ACHN (cell line): ENCODE measurements around the gene HP1BP3.
A peak's percentile ranks its signal among the peaks of the same experiment; 100 is the strongest.

Experiments used
- DNase-seq: peaks from one replicate; pipeline ENCODE4 v3.0.0-alpha.2; 2015
- in situ Hi-C: cut with HindIII; loops from 2 replicates; pipeline ENCODE4 v1.10.0; 2017; ENCODE audit warnings: low sequenced_read_pairs, low pct_ligation_motif_present, low pct_unique_long_range_greater_than_20kb

Gene HP1BP3

GRCh38 chr1:20701847-20702246 lies 85.3 kb downstream of the HP1BP3 start:
- DNase-seq: no peak
- in situ Hi-C loops: no loop called here

- no peak for DNase-seq
- in situ Hi-C loops: no loop called here
Observed at GRCh38 chr1:20701446-20701845, 85.7 kb downstream of the HP1BP3 start.

- in situ Hi-C loops: no loop called here
- DNase-seq: no peak
Observed at GRCh38 chr1:20700636-20701215, 86.4 kb downstream of the HP1BP3 start.

GRCh38 chr1:20699558-20699957 lies 87.5 kb downstream of the HP1BP3 start:
- no peak for DNase-seq
- in situ Hi-C loops: no loop called here

- in situ Hi-C loops: no loop called here
- DNase-seq: peak; percentile 43
Observed at GRCh38 chr1:20698195-20698910, 88.8 kb downstream of the HP1BP3 start.

- in situ Hi-C loops: no loop called here
- DNase-seq: no peak
Observed at GRCh38 chr1:20697563-20697962, 89.5 kb downstream of the HP1BP3 start.

- peak; percentile 92 for DNase-seq
- in situ Hi-C loops: no loop called here
Observed at GRCh38 chr1:20696397-20697333, 90.4 kb downstream of the HP1BP3 start.

- DNase-seq: no peak
- in situ Hi-C loops: no loop called here
Observed at GRCh38 chr1:20695515-20695914, 91.6 kb downstream of the HP1BP3 start.

GRCh38 chr1:20693623-20694022 lies 93.5 kb downstream of the HP1BP3 start:
- DNase-seq: no peak
- in situ Hi-C loops: no loop called here
